HG03097 (cell line): ENCODE measurements around the gene ANAPC5.

Experiments
- ATAC-seq: cut with Tn5 transposase; IDR thresholded peaks from one replicate; pipeline ENCODE4 v1.9.1; 2021; ENCODE audit not compliant: unreplicated experiment, low FRiP score

ANAPC5 gene

DNA sequence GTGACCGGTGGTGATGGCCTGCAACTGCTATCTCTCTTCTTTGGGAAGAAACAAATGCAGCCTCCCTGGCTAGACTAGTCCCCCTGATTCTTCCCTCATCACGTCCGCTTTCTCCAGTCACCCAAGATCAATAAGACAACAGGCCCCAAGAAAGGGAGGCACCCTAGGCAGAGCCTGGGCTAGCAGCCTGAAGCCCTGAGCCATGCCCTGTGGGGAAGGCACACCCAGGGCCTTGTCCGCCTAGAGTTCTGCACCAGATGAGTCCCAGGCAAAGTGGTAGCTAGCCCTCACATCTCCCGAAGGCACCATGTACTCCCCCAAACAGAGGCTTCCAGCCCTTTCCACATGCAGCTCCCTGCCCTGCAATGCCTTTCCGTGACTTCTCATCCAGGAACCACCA, 90.8 kb downstream of the ANAPC5 start:
- no peak for ATAC-seq

DNA sequence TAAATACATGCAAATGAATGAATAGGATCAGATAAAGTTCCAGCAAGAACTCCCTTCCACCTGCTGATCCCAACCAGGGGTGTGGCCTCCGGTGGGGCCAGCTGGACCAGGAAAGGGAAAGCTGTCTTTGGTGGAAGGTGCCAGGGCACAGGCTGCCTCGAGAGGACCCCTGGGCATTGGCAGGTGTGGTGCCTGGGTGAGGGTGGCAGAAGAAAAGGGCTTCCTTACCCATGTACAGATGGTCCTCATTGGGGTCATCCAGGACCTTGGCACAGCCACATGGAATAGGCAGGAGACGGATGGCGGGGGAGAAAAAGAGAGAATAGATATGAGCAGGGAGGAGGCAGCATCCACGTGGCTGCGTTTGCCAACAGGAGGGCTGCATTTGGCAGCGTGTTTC, 92.1 kb downstream of the ANAPC5 start:
- no peak for ATAC-seq

DNA sequence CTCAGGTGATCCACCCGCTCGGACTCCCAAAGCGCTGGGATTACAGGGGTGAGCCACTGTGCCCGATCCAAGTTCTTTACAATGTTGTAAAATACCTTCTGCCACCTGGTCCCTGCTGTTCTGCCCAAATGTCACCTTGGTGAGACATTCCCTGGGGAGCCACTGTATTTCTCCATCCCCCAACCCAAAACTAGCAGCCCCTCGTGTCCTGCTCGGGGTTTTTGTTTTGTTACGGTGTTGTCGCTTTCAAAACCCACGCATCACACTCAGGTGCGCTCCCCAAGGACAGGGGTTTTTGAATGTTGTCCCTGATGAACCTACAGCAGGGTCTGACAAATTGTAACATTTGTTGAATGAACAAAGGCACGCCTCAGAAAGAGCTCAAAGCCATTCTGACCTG, 93.1 kb downstream of the ANAPC5 start:
- no peak for ATAC-seq
